K562 (cell line): ENCODE results near the gene CRB2. TPM values are rescaled to one million over a fixed set of nuclear protein-coding genes. Genes with fewer than 3 reads are reported as not detected.

ENCODE experiments used
- BHLHE40 ChIP-seq: IDR thresholded peaks from 2 replicates; pipeline ENCODE4 v1.6.1; 2011; ENCODE audit warnings: low read length, improper control_type of control experiment
- CXXC5 ChIP-seq: fragments of 250-450 bp; sonication (Bioruptor Pico); IDR thresholded peaks from 2 replicates; pipeline ENCODE4 v1.8.0; 2022; ENCODE audit warnings: inconsistent platforms, mild to moderate bottlenecking, moderate library complexity
- HOXB6 ChIP-seq: fragments of 250-450 bp; sonication (Bioruptor Pico); IDR thresholded peaks from 2 replicates; pipeline ENCODE4 v1.5.1; 2022; ENCODE audit warnings: mild to moderate bottlenecking, borderline replicate concordance
- NKRF ChIP-seq: fragments of 450-650 bp; IDR thresholded peaks from 2 replicates; pipeline ENCODE4 v1.6.1; 2016; ENCODE audit warnings: borderline replicate concordance
- POLR3A ChIP-seq: IDR thresholded peaks from 2 replicates; pipeline ENCODE4 v1.6.1; 2011; ENCODE audit warnings: borderline replicate concordance, mild to moderate bottlenecking, moderate library complexity; ENCODE audit not compliant: insufficient read length, insufficient read depth; ENCODE audit errors: extremely low read depth
- POLR3G ChIP-seq: IDR thresholded peaks from 2 replicates; pipeline ENCODE4 v1.6.1; 2011; ENCODE audit not compliant: insufficient read length, insufficient replicate concordance; ENCODE audit errors: extremely low read depth
- RREB1 ChIP-seq: fragments of 250-450 bp; sonication (Bioruptor Pico); IDR thresholded peaks from 2 replicates; pipeline ENCODE4 v1.4.0; 2020
- ZBTB40 ChIP-seq, 2 experiments: fragments of 450-650 bp in 1 of 2; sonication (generic) in 1 of 2; formaldehyde crosslinking in 1 of 2; IDR thresholded peaks; 2 replicates each; pipeline versions ENCODE4 v1.7.1 to v1.9.0; 2016 to 2022; ENCODE audit warnings: inconsistent platforms in 1 of 2, mild to moderate bottlenecking in 1 of 2, missing genetic modification reagents in 1 of 2
- polyA plus RNA-seq, 8 experiments: library from polyadenylated mRNA; depleted of rRNA in 4 of 8; stranded (reverse) in 5 of 8; unstranded in 3 of 8; fragments of >200 nt; fragmentation: Nextera tagmentation in 2 of 8; fragmentation: Illumina TruSeq in 1 of 8; extraction: Ambion mirVana in 2 of 8; extraction: Trizol in 1 of 8; gene quantifications; 2 replicates each; pipeline versions ENCODE4 v1.2.1 to v1.2.3, GENCODE V29; 2011 to 2014; ENCODE audit warnings: inconsistent platforms in 1 of 8, missing spikeins in 1 of 8
- total RNA-seq, 7 experiments: library from RNA; depleted of rRNA in 6 of 7; stranded (reverse); fragments of >200 nt in 6 of 7; fragmentation: Illumina TruSeq in 2 of 7; extraction: Trizol in 2 of 7; gene quantifications; 2 replicates each; pipeline versions ENCODE4 v1.2.1 to v1.2.3, GENCODE V29; 2011 to 2021; ENCODE audit warnings: low replicate concordance in 1 of 7

Gene CRB2
- total and polyA plus RNA-seq, 9 of the 15 experiments (the other 6 are each of a cell fraction or from before 2014, with no cell fraction given), result 0.13 to 1.2 (median 0.25) TPM; not detected in 2

- TF ChIP-seq ZBTB40 (IDR thresholded peaks at IDR 0.05), result no peak
- TF ChIP-seq ZBTB40 (CRISPR knock-in tag; IDR thresholded peaks at IDR 0.05), result no peak
- TF ChIP-seq RREB1 (CRISPR knock-in tag), result no peak
- TF ChIP-seq BHLHE40, result no peak
- TF ChIP-seq CXXC5, result 0 out of 2 replicates have a peak, but pooled peaks have one; percentile 31
- TF ChIP-seq HOXB6 (CRISPR knock-in tag), result no peak
- no peak for TF ChIP-seq POLR3A
- TF ChIP-seq NKRF, result no peak
- TF ChIP-seq POLR3G, result no peak
These were observed 17.0 kb upstream of the CRB2 start (continued) for GRCh38 chr9:123338710-123339665.
